GM19025 (cell line): Measurements from ENCODE around the gene TMEM191C.
"Not testable (repeated sequence)": the region's sequence is repeated elsewhere in the genome, so short reads cannot be mapped to it uniquely, and the experiment has no call there.

ENCODE experiments used
- ATAC-seq: cut with Tn5 transposase; IDR thresholded peaks from one replicate; pipeline ENCODE4 v1.9.1; 2021; ENCODE audit warnings: mild to moderate bottlenecking, low read depth, moderate library complexity; ENCODE audit not compliant: unreplicated experiment

Gene TMEM191C

DNA sequence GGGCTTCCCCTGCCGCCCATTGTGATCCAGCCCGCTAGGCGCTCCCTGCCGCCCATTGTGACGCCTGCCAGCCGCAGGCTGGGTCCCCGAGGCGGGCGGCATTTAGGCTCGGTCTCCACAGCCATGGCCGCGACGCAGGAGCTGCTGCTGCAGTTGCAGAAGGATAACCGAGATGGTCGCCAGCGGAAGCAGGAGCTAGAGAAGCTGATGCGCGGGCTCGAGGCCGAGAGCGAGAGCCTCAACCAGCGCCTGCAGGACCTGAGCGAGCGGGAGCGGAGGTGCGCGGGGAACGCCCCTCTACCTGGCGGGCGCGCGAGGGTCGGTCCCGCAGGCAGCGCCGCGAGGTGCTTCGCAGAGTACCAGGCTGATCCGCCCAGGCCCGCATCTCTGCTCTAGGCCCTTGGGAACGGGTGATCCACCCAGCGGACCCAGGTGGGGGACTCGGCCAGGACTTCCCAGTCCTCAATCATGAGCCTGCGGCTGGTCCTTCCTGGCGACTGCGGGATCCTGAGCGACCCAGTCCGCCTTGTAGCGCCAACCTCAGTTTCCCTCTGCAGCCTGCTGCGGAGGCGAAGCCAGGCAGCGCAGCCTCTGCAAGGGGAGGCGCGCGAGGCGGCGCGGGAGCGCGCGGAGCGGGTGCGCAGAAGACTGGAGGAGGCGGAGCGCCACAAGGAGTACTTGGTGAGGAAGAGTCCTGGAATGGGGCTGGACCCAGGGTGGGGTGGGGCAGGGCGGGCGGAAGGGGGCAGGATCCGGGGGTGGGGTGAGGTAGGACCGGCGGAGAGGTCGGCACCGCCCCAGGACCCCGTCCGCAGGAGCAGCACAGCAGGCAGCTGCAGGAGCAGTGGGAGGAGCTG lies at the start of gene TMEM191C:
TSS of gene TMEM191C (plus strand) at position 51 of the 857 bp plus-strand sequence. CDS start at position 124, 73 bp downstream.
- not testable (repeated sequence) for ATAC-seq

GRCh38 chr22:21417853-21418252 lies 49.3 kb upstream of the TMEM191C start:
- peak; percentile 29 for ATAC-seq

- ATAC-seq = not testable (repeated sequence)
These were observed 48.1 kb upstream of the TMEM191C start for GRCh38 chr22:21418974-21419638.

DNA sequence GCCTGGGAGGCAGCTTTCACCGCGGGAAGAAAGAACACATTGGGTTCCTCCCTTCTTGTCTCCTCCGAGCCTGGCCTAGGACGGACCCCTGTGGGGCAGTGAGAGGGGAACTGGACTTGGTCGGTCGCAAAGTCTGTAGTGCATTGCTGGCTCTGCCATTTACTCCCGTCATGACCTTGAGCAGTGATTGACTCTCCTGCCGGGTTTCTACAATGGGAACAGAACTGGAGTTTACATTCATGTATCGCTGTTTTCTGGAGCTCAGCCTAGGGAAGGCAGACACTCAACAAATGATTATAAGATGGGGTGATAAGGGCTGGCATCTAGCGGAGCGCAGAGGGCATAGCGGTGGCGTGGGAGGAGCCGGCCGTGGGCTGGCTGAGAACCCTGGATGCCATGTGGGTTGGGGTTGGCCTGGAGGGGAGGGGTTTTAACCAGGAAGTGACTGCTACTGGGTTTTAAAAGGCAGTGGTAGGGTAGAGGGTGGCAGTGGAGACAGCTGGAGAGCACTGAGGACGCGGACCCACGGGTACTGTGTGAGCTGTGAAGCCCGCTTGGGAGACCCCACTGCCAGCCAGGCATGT lies 46.9 kb upstream of the TMEM191C start:
- ATAC-seq = not testable (repeated sequence)

DNA sequence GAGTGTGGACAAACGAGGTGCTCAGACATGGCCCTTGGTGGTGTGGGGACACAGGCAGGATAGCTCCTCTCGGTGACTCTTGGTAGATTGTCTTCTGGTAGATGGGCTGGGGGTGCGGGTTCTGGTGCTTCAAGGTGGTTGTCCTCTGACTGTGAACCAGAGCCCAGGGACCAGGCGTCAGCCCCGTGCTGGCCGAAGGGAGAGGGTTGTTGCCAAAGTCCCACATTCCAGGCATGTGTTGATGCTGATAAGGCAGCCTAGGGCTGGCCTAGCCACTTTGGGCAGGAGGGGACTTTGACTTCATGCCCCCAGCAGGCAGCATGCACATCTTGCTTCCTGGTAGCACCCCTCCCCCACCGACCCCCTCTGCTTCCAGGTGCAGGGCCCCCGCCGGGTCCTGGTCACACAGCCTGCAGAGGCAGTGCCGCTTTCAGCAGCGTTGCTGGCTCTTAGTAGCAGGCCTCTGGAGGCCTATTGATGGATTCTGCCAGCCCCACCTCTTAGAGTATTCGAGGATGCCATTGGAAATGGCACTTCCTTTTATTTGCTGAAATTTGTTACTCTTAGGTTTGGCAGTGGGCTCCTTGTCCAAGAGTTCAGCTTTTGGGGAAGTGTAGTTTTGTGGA lies 43.0 kb upstream of the TMEM191C start:
- not testable (repeated sequence) for ATAC-seq

DNA sequence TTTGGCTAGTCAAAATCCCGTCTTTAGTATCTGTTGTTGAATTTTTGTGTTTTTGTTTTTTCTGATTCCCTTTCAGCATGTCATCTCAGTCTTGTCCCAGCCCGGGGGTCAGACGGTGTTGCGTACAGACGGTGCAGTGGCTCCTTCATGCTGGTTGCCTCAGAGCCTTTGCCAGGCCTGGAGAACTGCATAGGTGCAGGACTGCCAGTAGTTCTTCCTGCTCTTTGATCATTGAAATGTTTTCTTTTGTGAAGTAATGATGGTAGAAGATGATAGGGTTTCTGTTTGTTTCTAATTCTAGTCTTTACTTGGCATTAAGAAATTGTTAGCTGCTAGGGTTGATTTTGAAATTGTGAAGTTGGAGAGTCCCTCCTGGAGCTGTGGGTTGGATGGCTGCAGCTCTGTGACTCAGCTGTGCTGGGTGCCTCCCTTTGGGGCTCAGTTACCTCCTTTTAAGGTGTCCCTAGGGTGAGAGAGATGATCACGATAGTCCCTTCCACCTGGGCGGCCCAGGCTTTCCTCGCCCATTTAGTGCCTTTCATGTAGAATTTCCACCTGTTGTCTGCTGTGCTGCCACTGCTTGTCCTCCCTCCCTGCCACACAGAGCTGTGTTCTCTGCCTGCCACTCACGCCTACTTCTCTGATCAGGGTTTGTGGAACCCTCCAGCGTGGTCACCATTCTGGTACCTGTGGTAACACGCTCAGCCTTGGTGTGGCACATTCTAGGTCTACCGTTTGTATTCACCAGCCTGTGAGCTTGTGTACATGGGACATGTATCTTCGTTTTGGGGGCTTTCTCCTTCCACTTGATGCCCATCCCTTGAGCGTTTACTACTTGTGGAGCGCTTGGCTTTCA lies 32.6 kb upstream of the TMEM191C start:
- ATAC-seq = not testable (repeated sequence)

- ATAC-seq = not testable (repeated sequence)
These were observed 31.0 kb upstream of the TMEM191C start for GRCh38 chr22:21435998-21436810.

GRCh38 chr22:21438013-21438412 lies 29.2 kb upstream of the TMEM191C start:
- ATAC-seq = not testable (repeated sequence)

DNA sequence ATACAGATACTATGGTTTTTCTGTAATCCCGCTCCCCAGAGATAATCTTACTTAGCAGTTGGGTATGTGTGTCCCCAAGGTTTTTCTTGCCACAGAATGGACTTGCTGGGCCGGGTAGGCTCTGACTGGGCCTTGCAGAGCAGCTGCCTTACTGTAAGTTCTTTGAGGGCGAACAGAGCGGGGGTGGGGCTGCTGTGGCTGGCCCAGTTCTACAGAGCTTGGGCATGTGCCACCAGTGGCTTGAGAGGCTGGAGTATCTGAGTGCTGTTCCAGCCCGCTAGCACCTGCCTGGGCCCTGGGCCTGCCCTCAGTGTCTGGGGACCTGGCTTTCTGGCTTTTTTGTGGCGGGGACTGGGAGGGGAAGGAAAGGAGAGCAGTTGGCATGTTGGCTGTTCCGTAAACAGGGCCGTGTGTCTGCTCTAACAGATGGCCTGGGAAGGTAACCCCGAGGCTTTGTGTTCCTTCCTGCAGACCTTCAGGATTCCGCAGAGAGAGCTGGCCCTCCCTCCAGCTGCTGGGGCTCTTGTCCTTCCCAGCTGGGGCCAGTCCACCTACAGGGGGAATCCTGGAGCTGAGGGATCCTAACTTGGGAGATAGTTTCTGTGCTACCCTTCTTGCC lies 27.1 kb upstream of the TMEM191C start:
- ATAC-seq = not testable (repeated sequence)

DNA sequence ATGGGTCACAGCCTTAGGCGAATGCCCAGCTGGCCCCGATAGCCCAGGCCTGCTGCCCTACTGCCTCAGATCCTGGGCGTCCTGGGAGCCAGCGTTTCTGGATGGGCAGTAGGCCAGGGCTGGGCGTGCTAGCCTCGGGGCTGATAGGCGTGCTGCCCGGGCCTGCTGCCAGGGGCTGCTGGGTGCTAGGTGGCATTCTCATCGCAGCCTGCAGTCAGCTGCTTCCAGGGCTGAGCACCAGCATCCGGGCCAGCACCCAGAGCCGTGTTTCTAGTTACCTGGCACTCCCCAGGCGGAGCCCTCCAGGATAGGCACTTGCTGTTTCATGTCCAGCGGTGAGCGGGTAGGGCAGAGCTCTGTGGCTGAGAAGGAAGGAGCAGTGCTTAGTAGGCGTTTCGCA lies 26.5 kb upstream of the TMEM191C start:
- ATAC-seq = not testable (repeated sequence)

DNA sequence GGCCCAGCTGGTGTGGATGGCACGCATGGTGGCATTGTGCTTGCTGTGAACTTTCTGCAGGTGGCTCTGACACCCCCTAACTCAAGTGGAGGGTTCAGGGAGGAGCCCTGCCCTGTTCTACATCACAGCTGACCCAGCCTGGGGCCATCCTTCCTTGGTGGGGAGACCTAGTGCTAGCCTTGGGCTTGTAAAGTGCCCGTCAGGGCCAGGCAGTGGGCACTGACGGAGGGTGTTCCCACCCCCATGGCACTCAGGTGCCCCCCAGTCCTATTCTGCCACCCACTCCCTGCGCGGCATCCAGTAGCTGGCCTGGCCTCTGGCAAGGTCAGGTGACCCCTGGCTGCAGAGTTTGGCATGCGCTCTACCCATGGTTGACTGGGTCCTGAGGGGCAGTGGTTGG lies 26.0 kb upstream of the TMEM191C start:
- not testable (repeated sequence) for ATAC-seq

DNA sequence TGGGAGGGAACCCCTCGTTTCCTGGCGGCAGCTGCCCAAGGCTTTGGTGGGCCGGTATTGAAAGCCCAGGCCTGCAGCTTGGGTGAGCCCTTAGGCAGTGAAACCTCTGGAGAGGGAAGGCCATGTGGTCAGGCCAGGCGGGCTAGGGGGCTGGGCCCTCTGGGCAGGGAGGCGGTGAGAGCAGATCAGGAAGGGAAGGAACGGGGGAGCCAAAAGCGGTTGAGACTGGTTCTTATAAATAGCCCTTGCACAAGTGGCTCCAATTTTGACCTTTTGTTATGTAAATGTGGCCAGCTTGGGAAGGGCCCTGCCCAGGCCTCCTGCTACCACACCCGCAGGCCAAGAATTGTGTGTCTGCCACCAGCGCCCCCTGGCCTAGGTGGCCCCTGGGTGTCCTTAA lies 25.1 kb upstream of the TMEM191C start:
- not testable (repeated sequence) for ATAC-seq

DNA sequence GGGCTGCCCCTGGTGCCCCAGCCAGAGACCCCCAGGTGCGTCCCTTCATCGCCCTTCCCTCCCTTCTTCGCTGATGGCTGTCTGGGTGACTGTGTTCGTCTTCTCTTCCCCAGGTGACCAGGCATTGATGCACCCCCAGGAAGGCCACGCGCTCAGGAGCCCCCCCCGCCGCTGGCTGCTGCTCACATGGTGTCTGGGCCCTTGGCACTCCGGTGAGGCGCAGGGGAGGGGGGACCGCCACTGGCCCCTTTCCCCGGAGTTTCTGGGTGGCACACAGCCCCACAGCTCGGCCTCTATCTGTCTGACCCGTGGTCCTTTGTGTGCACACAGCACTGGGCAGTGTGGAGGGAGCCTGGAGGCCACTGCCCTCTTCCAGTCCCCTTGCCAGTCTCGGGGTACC lies 24.5 kb upstream of the TMEM191C start:
- ATAC-seq = not testable (repeated sequence)

- no peak for ATAC-seq
These were observed 24.0 kb upstream of the TMEM191C start for GRCh38 chr22:21443057-21443734.

GRCh38 chr22:21443735-21444421 lies 23.3 kb upstream of the TMEM191C start:
- no peak for ATAC-seq

DNA sequence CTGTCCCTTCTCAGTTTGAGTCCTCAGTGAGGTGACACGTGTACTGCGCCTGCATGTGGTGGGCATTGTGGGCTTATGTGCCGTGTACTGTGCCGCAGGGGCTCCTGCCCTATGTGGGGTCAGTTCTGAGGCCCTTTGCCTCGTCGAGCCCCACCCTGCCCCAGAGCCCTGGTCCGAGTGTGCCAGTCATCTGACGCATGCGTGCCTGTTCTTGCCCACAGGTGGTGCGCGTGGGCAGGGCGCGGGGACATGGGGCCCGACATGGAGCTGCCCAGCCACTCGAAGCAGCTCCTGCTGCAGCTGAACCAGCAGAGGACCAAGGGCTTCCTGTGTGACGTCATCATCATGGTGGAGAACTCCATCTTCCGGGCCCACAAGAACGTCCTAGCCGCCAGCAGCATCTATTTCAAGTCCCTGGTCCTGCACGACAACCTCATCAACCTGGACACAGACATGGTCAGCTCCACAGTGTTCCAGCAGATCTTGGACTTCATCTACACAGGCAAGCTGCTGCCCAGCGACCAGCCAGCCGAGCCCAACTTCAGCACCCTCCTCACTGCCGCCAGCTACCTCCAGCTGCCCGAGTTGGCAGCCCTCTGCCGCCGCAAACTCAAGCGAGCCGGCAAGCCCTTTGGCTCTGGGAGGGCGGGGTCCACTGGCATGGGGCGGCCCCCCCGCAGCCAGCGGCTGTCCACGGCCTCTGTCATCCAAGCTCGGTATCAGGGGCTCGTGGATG lies 22.3 kb upstream of the TMEM191C start:
- no peak for ATAC-seq
